ENCODE data around the gene NACC2. TPM values are rescaled to one million over a fixed set of nuclear protein-coding genes. Genes with fewer than 3 reads are reported as not detected.

The NACC2 gene
- total and polyA plus RNA-seq, 2 of the 8 experiments (the other 6 are each of a cell fraction or from before 2014, with no cell fraction given), result 8.3 to 14.0 TPM

DNA sequence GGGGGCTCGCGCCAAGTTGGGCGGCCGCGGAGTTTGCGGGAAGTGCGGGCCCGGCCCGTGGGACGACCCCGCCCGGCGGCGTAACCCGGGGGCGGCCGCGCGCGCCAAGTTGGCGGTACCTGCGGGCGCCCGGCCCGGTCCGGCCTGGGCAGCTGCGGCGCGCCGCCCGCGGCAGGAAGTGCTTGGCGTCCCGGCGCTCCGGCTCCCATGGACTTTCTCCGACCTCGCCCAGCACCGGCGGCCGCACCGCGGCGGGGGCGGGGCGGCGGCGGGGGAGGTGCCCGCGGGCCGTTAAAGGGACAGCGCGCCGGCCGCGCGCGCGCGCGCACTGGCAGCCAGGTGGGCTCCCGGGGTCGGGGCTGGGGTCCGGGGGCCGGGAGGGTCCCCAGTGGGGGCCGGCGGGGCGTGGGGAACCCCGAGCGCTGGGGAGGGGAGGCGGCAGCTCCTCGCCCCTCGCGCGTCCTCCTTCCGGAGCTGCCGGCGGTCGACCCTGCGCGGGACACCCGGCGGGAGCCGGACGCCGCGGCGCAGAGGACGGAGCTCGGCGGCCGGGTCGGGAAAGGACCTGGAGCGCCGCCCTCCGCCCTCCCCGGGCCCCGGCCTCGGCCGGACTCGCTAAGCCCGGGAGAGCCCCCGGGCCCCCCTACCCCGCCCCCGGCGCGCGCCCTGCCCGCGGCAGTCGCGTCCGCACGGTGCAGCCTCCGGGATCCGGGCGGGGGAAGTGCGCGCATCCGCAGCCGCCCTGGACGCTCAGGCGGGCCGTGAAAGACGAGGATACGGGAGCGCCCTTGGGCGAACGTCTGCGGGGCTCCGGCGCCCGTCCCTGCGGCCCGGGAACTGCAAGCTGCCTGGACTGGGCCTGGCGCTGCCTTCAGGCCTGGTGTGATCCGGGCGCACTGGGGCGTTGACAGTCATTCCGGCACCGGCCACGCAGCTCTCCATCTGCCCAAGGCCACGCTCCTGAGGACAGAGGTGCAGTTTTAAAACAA is at the start of gene NACC2 (continued):
- TF ChIP-seq SP4 (IDR thresholded peaks at IDR 0.05; ENCODE audit: low read length), result no peak
- TF ChIP-seq GABPA (IDR thresholded peaks at IDR 0.05; ENCODE audit: borderline replicate concordance, insufficient read depth, low read length), result 0 out of 2 replicates have a peak, but pooled peaks have one; percentile 22
- TF ChIP-seq KDM1A (IDR thresholded peaks at IDR 0.05; ENCODE audit: borderline replicate concordance, low read length), result peak; percentile 17; the same call in 1 of the 2 replicates
- no peak for TF ChIP-seq TAF1 (IDR thresholded peaks at IDR 0.05; ENCODE audit: low read depth, low read length)
- no peak for TF ChIP-seq SP1 (IDR thresholded peaks at IDR 0.05; ENCODE audit: low read depth, low read length)
